BJ (cell line): ENCODE measurements around the gene SH3GL2. TPM values are rescaled to one million over a fixed set of nuclear protein-coding genes. Genes with fewer than 3 reads are reported as not detected.

Experiments
- CTCF ChIA-PET: fragments of 350-600 bp; formaldehyde crosslinking; extraction: SDS; loops from one replicate; lab custom pipeline; 2021; ENCODE audit warnings: antibody characterized with exemption, inconsistent platforms; lab: Yijun Ruan, JAX
- POLR2A ChIA-PET: fragments of 300-600 bp; sonication (Branson Sonifier 250); formaldehyde crosslinking; extraction: SDS; loops from one replicate; lab custom pipeline; 2021; ENCODE audit warnings: antibody characterized with exemption; lab: Charles Lee
- DNase-seq: peaks from one replicate; pipeline ENCODE4 v3.0.0-alpha.2; 2011; ENCODE audit warnings: low read depth
- H3K27me3 ChIP-seq: 2 replicates; pipeline ENCODE4 v1.6.0; 2011; ENCODE audit warnings: low read length; ENCODE audit not compliant: control insufficient read depth, insufficient read depth
- H3K36me3 ChIP-seq: 2 replicates; pipeline ENCODE4 v1.5.1; 2011; ENCODE audit warnings: low read length; ENCODE audit not compliant: control insufficient read depth, insufficient read depth
- H3K4me3 ChIP-seq: 2 replicates; pipeline ENCODE4 v1.5.1; 2011; ENCODE audit warnings: low read depth, mild to moderate bottlenecking, control low read depth, low read length
- CTCF ChIP-seq: IDR thresholded peaks from 2 replicates; pipeline ENCODE4 v1.5.1; 2011; ENCODE audit warnings: low read depth, mild to moderate bottlenecking, control low read depth, inconsistent platforms, low read length, moderate library complexity; ENCODE audit not compliant: insufficient read depth
- polyA plus RNA-seq: library from polyadenylated mRNA; depleted of rRNA; stranded (reverse); fragments of >200 nt; gene quantifications from 2 replicates; pipeline ENCODE4 v1.2.3, GENCODE V29; 2011

The SH3GL2 gene
- polyA plus RNA-seq, 1 experiment, result 1.7 TPM

- Histone ChIP-seq H3K36me3 (no peaks in the 10 kb centered on the region), H3K27me3 (no peaks in the 10 kb centered on the region), H3K4me3 (no peak overlapping the region)
- CTCF ChIA-PET, result no interaction called here
- DNase-seq, result no peak
- TF ChIP-seq CTCF, result no peak
- POLR2A ChIA-PET, result no interaction called here
Observed at GRCh38 chr9:17631396-17631795, 52.5 kb downstream of the SH3GL2 start.

- CTCF ChIA-PET, result interaction anchor here (0.7 to 1.6 kb wide), 3 partner anchors 16 to 99 kb away, joined by 3 read pairs; no protein-coding TSS in a partner anchor
Observed at GRCh38 chr9:17632994-17633393, 54.1 kb downstream of the SH3GL2 start.

GRCh38 chr9:17635115-17635890 is 56.4 kb downstream of the SH3GL2 start:
- DNase-seq, result no peak
- TF ChIP-seq CTCF, result no peak
- POLR2A ChIA-PET, result no interaction called here
- H3K36me3 ChIP-seq, result no peaks in the 10 kb centered on the region
- CTCF ChIA-PET, result no interaction called here
- no peaks in the 10 kb centered on the region for H3K27me3 ChIP-seq
- H3K4me3 ChIP-seq, result no peak overlapping the region

More at GRCh38 chr9:17632994-17633393, 54.1 kb downstream of the SH3GL2 start:
- DNase-seq, result no peak
- H3K36me3 ChIP-seq, result no peaks in the 10 kb centered on the region
- H3K4me3 ChIP-seq, result no peak overlapping the region
- H3K27me3 ChIP-seq, result no peaks in the 10 kb centered on the region
- TF ChIP-seq CTCF, result no peak
- POLR2A ChIA-PET, result no interaction called here

- TF ChIP-seq CTCF, result no peak
- H3K4me3 ChIP-seq, result no peak overlapping the region
- H3K27me3 ChIP-seq, result no peaks in the 10 kb centered on the region
- no peak for DNase-seq
- ChIA-PET CTCF (no interaction called here), POLR2A (no interaction called here)
- no peaks in the 10 kb centered on the region for H3K36me3 ChIP-seq
Observed at GRCh38 chr9:17636349-17636748, 57.5 kb downstream of the SH3GL2 start.

- DNase-seq, result no peak
- TF ChIP-seq CTCF, result no peak
- ChIA-PET CTCF (no interaction called here), POLR2A (no interaction called here)
- no peak overlapping the region for H3K4me3 ChIP-seq
- no peaks in the 10 kb centered on the region for H3K36me3 ChIP-seq
- H3K27me3 ChIP-seq, result no peaks in the 10 kb centered on the region
Observed at GRCh38 chr9:17636821-17637220, 58.0 kb downstream of the SH3GL2 start.
